Mesenchymal stem cell (in vitro differentiated cells and primary cell): Measurements from ENCODE around the gene FBXO33.

ENCODE experiments used
- DNase-seq: peaks from one replicate; pipeline ENCODE4 v3.0.0-alpha.2; 2013
- H2AFZ ChIP-seq: one replicate; pipeline ENCODE4 v1.6.1; 2013; ENCODE audit warnings: low read depth, mild to moderate bottlenecking, control low read depth, inconsistent platforms, low read length, moderate library complexity
- H2AK5ac ChIP-seq: 2 replicates; pipeline ENCODE4 v1.6.1; 2013; ENCODE audit warnings: low read length, moderate library complexity, mild to moderate bottlenecking, inconsistent platforms; ENCODE audit not compliant: severe bottlenecking
- H2BK120ac ChIP-seq: one replicate; pipeline ENCODE4 v1.6.1; 2013; ENCODE audit warnings: low read depth, mild to moderate bottlenecking, inconsistent platforms, low read length, moderate library complexity
- H2BK12ac ChIP-seq, 2 experiments: one replicate each; pipeline ENCODE4 v1.6.1; 2013; ENCODE audit warnings: inconsistent platforms in 2 of 2, low read length in 2 of 2, mild to moderate bottlenecking in 2 of 2, moderate library complexity in 2 of 2, control low read depth in 1 of 2
- H2BK15ac ChIP-seq: one replicate; pipeline ENCODE4 v1.6.1; 2013; ENCODE audit warnings: mild to moderate bottlenecking, low read depth, inconsistent platforms; ENCODE audit not compliant: poor library complexity, severe bottlenecking
- H2BK5ac ChIP-seq: 2 replicates; pipeline ENCODE4 v1.6.1; 2013; ENCODE audit warnings: low read depth, mild to moderate bottlenecking, low read length, control low read depth, inconsistent platforms; ENCODE audit not compliant: poor library complexity, severe bottlenecking
- H3K14ac ChIP-seq, 2 experiments: one replicate each; pipeline ENCODE4 v1.6.1; 2013; ENCODE audit warnings: inconsistent platforms in 2 of 2, low read length in 2 of 2, control low read depth in 1 of 2, mild to moderate bottlenecking in 1 of 2, moderate library complexity in 1 of 2
- H3K18ac ChIP-seq, 2 experiments: one replicate each; pipeline ENCODE4 v1.6.1; 2013; ENCODE audit warnings: inconsistent platforms in 2 of 2, low read length in 2 of 2, control low read depth in 1 of 2, low read depth in 1 of 2, mild to moderate bottlenecking in 1 of 2
- H3K23ac ChIP-seq, 2 experiments: one replicate each; pipeline ENCODE4 v1.6.1; 2013; ENCODE audit warnings: inconsistent platforms in 2 of 2, low read length in 2 of 2, mild to moderate bottlenecking in 2 of 2, moderate library complexity in 2 of 2, control low read depth in 1 of 2
- H3K27ac ChIP-seq: 2 replicates; pipeline ENCODE4 v1.5.1; 2013; ENCODE audit warnings: mild to moderate bottlenecking, moderate library complexity, low read length, control low read depth, inconsistent platforms; ENCODE audit not compliant: poor library complexity, severe bottlenecking
- H3K27me3 ChIP-seq, 2 experiments: 2 replicates each; pipeline versions ENCODE4 v1.6.1 to v1.7.0; 2013; ENCODE audit warnings: low read length in 2 of 2, mild to moderate bottlenecking in 2 of 2, moderate library complexity in 2 of 2, control low read depth in 1 of 2, inconsistent platforms in 1 of 2; ENCODE audit not compliant: control insufficient read depth in 1 of 2, insufficient read depth in 1 of 2
- H3K36me3 ChIP-seq, 2 experiments: 2 replicates each; pipeline versions ENCODE4 v1.6.1 to v1.7.0; 2013; ENCODE audit warnings: low read length in 2 of 2, control low read depth in 1 of 2, inconsistent platforms in 1 of 2, low read depth in 1 of 2, mild to moderate bottlenecking in 1 of 2; ENCODE audit not compliant: insufficient read depth in 2 of 2, control insufficient read depth in 1 of 2
- H3K4ac ChIP-seq, 2 experiments: one replicate each; pipeline ENCODE4 v1.6.1; 2013; ENCODE audit warnings: inconsistent platforms in 2 of 2, low read length in 2 of 2, mild to moderate bottlenecking in 2 of 2, moderate library complexity in 2 of 2, control low read depth in 1 of 2, low read depth in 1 of 2
- H3K4me1 ChIP-seq: 2 replicates; pipeline ENCODE4 v1.6.1; 2013; ENCODE audit warnings: low read depth, low read length, control low read depth; ENCODE audit not compliant: control insufficient read depth, insufficient read depth
- H3K4me2 ChIP-seq: 2 replicates; pipeline ENCODE4 v1.6.1; 2013; ENCODE audit warnings: low read length, mild to moderate bottlenecking, inconsistent platforms; ENCODE audit not compliant: poor library complexity, severe bottlenecking
- H3K4me3 ChIP-seq, 2 experiments: 2 replicates each; pipeline versions ENCODE4 v1.5.1 to v1.7.0; 2013; ENCODE audit warnings: low read length in 2 of 2, mild to moderate bottlenecking in 2 of 2, control low read depth in 1 of 2, low read depth in 1 of 2; ENCODE audit not compliant: insufficient read depth in 1 of 2
- H3K79me1 ChIP-seq: replicated peaks from 2 replicates; pipeline ENCODE4 v1.6.1; 2013; ENCODE audit warnings: mild to moderate bottlenecking, control low read depth, low read length, inconsistent platforms; ENCODE audit not compliant: poor library complexity, severe bottlenecking
- H3K9ac ChIP-seq: 2 replicates; pipeline ENCODE4 v1.7.0; 2013; ENCODE audit warnings: mild to moderate bottlenecking, low read length, moderate library complexity
- H3K9me3 ChIP-seq: 2 replicates; pipeline ENCODE4 v1.7.0; 2013; ENCODE audit warnings: mild to moderate bottlenecking, low read length; ENCODE audit not compliant: control insufficient read depth
- H4K8ac ChIP-seq: one replicate; pipeline ENCODE4 v1.6.1; 2013; ENCODE audit warnings: inconsistent platforms, mild to moderate bottlenecking, low read length, moderate library complexity
- H4K91ac ChIP-seq: one replicate; pipeline ENCODE4 v1.6.1; 2013; ENCODE audit warnings: mild to moderate bottlenecking, low read length, inconsistent platforms
- WGBS: methylation state at CpG from one replicate; pipeline ENCODE4 v1.1.7; 2013; ENCODE audit warnings: mixed read lengths; 5-methylcytosine and 5-hydroxymethylcytosine counted together

The FBXO33 gene

DNA sequence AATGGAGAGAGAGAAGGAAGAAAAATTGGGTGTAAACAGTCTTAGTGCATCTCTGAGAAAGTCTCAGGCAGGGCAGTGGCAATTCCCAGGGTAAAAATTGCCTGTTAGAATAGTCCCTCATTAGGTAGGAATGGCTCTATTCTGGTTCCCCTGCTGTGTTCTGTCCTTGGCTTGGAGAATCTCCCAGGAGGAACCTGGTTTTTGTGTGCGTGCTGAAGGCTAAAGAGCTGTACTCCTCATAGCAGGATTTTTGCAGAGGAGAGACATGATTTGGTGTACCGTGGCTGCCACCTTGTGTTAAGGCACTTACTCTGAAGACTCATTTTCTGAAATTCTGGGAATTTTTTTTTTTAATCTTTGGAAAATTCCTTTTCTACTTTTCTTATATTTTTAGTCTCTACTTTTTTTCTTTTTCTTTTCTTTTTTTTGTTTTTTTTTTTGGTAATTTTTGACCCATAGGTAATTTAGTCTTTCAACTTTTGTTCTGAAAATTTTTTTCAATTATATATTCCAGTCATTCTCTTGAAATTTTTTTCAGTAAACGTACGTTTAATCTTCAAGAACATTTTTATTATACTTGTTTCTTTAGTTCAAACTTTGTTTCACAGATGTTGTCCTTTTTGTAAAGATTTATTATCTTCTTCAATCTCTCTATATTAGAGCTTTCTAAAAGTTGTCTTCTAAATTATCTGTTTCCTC, 63.8 kb downstream of the FBXO33 start:
- Histone ChIP-seq H3K4ac (no peak overlapping the region), H3K14ac (no peak overlapping the region), H3K79me1 (peaks cover 26% of the 10 kb centered on the region), H3K4me3 (no peak overlapping the region), H3K9ac (peak overlapping the region; percentile 27), H4K8ac (no peak overlapping the region), H2AFZ (no peak overlapping the region), H3K4me1 (peaks cover 12% of the 10 kb centered on the region), H3K27ac (peak overlapping the region; percentile 39), H2BK5ac (no peak overlapping the region), H3K4me2 (no peak overlapping the region), H3K23ac (no peak overlapping the region), H4K91ac (no peak overlapping the region), H2BK120ac (no peak overlapping the region), H2BK12ac (no peak overlapping the region), H3K9me3 (peaks cover 20% of the 10 kb centered on the region), H3K18ac (no peak overlapping the region), H3K36me3 (peaks cover 7 to 14% of the 10 kb centered on the region in 2 experiments), H2BK15ac (no peak overlapping the region), H3K27me3 (no peaks in the 10 kb centered on the region), H2AK5ac (no peak overlapping the region)
- peak; percentile 77 for DNase-seq
- WGBS: 8% methylated on average over 1 of the region's 4 CpGs

DNA sequence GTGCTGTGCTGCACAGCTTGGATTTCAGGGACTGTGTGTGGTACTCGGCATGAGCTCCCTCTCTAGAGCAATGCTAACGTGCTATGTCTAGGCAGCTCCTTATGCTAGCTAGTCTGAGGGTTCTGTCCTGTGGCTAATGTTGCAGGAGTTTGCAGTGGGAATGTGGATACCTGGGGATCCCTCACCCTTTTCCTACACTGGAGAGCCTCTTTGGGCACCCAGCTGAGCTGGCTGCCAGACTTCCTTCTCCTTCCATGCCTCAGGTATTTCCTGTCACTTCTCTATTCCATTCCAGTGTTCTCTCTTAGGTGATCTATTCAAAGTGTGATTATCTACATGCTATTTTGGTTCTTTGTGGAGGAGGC, 64.9 kb downstream of the FBXO33 start:
- H2BK12ac ChIP-seq: no peak overlapping the region
- no peak overlapping the region for H3K27ac ChIP-seq
- peaks cover 20% of the 10 kb centered on the region for H3K9me3 ChIP-seq
- H3K4me3 ChIP-seq: no peak overlapping the region
- no peak overlapping the region for H2AK5ac ChIP-seq
- peaks cover 12% of the 10 kb centered on the region for H3K4me1 ChIP-seq
- no peak overlapping the region for H2AFZ ChIP-seq
- H3K27me3 ChIP-seq: no peaks in the 10 kb centered on the region
- no peak overlapping the region for H3K4me2 ChIP-seq
- peaks cover 7 to 14% of the 10 kb centered on the region in 2 experiments for H3K36me3 ChIP-seq
- H3K4ac ChIP-seq: no peak overlapping the region
- H2BK120ac ChIP-seq: no peak overlapping the region
- no peak overlapping the region for H3K18ac ChIP-seq
- H4K91ac ChIP-seq: no peak overlapping the region
- peaks cover 26% of the 10 kb centered on the region for H3K79me1 ChIP-seq
- no peak overlapping the region for H4K8ac ChIP-seq
- 60% methylated on average over 1 of the region's 2 CpGs for WGBS
- no peak overlapping the region for H2BK5ac ChIP-seq
- H2BK15ac ChIP-seq: peak overlapping the region; percentile 17
- DNase-seq: no peak
- H3K9ac ChIP-seq: no peak overlapping the region
- peak overlapping the region in 1 of 2 experiments; percentile 58 for H3K14ac ChIP-seq
- H3K23ac ChIP-seq: no peak overlapping the region

DNA sequence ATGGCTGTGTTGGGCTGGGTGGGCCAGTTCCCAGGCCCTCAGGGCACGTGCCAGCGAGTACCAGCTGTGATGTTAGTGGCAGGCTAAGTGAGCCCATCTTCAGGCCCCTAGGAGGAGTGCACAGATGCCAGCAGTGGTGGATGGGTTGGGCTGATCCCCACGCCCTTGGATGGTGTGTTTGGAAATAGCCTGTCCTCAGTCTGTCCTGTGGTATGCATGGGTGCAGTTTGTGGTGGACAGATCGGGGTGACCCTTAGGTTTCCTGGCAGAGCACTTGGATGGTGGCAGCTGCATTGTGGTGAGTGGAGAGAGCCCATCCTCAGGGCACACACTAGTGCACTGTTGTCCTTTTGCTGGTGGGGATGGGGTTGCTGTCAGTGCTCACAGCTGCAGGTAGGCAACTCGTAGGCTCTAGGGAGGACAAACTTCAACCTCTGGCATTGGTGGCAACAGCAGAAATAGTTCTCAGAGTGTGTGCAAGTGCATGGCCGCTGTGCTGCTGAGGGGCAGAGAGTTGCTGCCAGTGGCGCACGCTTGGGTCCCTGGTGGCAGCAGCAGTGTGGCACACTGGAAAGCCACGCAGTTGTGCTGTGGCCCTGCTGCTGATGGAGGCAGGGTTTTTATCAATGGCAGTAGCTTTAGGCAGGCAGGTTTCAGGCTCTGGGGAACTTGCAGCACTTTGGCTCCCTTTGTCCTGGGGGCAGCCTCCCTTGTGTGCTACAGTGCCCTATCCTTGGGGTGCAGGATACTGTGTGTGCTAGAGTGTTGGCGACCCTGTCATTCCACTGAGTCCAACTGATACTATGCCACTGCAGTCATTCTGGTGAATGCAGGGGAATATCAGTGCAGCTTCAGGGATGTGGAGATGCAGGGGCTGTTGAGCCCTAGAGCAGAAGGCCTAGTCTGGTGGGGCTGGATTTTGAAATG, 65.5 kb downstream of the FBXO33 start:
- no peaks in the 10 kb centered on the region for H3K27me3 ChIP-seq
- H3K27ac ChIP-seq: no peak overlapping the region
- peak overlapping the region in 1 of 2 experiments; percentile 62 for H3K14ac ChIP-seq
- H3K4ac ChIP-seq: no peak overlapping the region
- peak overlapping the region in 1 of 2 experiments; percentile 46 for H3K23ac ChIP-seq
- H3K4me3 ChIP-seq: no peak overlapping the region
- peaks cover 20% of the 10 kb centered on the region for H3K9me3 ChIP-seq
- no peak overlapping the region for H3K4me2 ChIP-seq
- WGBS: 96% methylated on average over 10 of the region's 10 CpGs
- no peak overlapping the region for H2BK12ac ChIP-seq
- H4K91ac ChIP-seq: no peak overlapping the region
- H4K8ac ChIP-seq: no peak overlapping the region
- H2BK120ac ChIP-seq: no peak overlapping the region
- peaks cover 26% of the 10 kb centered on the region for H3K79me1 ChIP-seq
- peaks cover 7 to 14% of the 10 kb centered on the region in 2 experiments for H3K36me3 ChIP-seq
- peaks cover 12% of the 10 kb centered on the region for H3K4me1 ChIP-seq
- no peak overlapping the region for H2AFZ ChIP-seq
- DNase-seq: no peak
- no peak overlapping the region for H2BK5ac ChIP-seq
- no peak overlapping the region for H2AK5ac ChIP-seq
- no peak overlapping the region for H3K9ac ChIP-seq
- H3K18ac ChIP-seq: no peak overlapping the region
- peak overlapping the region; percentile 17 for H2BK15ac ChIP-seq

DNA sequence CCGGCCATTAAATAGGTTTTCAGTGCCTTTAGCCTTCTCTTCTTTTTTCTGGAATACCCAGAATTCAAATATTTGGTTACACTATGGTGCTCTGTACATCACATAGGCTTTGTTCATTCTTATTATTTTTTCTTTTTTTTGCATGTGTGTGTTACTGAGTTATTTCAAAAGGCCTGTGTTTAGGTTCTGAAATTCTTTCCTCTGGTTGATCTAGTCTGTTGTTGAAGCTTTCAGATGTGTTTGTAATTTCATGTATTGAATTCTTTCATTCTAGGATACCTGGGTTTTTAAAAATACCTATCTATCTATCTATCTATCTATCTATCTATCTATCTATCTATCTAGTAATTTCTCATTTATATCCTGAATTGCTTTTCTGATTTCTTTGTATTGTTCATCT, 66.9 kb downstream of the FBXO33 start:
- Histone ChIP-seq H2BK5ac (no peak overlapping the region), H3K4me1 (peaks cover 12% of the 10 kb centered on the region), H2AFZ (no peak overlapping the region), H3K23ac (no peak overlapping the region), H3K4me2 (no peak overlapping the region), H4K8ac (no peak overlapping the region), H3K9ac (no peak overlapping the region), H2BK15ac (no peak overlapping the region), H3K9me3 (peaks cover 20% of the 10 kb centered on the region), H3K79me1 (peaks cover 25% of the 10 kb centered on the region), H3K4me3 (no peak overlapping the region), H3K27me3 (no peaks in the 10 kb centered on the region), H3K27ac (no peak overlapping the region), H3K4ac (no peak overlapping the region), H3K14ac (no peak overlapping the region), H2AK5ac (no peak overlapping the region), H3K18ac (no peak overlapping the region), H3K36me3 (peaks cover 6 to 11% of the 10 kb centered on the region in 2 experiments), H4K91ac (no peak overlapping the region), H2BK12ac (no peak overlapping the region), H2BK120ac (no peak overlapping the region)
- 80% methylated on average over 1 of the region's 1 CpG for WGBS
- no peak for DNase-seq
